ENCODE results near the gene SPACDR. TPM values are rescaled to one million over a fixed set of nuclear protein-coding genes. Genes with fewer than 3 reads are reported as not detected.
"Not testable (repeated sequence)": the region's sequence is repeated elsewhere in the genome, so short reads cannot be mapped to it uniquely, and the experiment has no call there.

SPACDR gene
- total RNA-seq, 1 experiment from 2014 or later, result 1.5 TPM

GRCh38 chr7:100443096-100443840 is 20.8 kb downstream of the SPACDR start:
- CTCF ChIA-PET, result interaction anchor here (0.6 kb wide), 2 partner anchors 14 to 127 kb away, joined by 4 to 6 read pairs; no protein-coding TSS in a partner anchor

DNA sequence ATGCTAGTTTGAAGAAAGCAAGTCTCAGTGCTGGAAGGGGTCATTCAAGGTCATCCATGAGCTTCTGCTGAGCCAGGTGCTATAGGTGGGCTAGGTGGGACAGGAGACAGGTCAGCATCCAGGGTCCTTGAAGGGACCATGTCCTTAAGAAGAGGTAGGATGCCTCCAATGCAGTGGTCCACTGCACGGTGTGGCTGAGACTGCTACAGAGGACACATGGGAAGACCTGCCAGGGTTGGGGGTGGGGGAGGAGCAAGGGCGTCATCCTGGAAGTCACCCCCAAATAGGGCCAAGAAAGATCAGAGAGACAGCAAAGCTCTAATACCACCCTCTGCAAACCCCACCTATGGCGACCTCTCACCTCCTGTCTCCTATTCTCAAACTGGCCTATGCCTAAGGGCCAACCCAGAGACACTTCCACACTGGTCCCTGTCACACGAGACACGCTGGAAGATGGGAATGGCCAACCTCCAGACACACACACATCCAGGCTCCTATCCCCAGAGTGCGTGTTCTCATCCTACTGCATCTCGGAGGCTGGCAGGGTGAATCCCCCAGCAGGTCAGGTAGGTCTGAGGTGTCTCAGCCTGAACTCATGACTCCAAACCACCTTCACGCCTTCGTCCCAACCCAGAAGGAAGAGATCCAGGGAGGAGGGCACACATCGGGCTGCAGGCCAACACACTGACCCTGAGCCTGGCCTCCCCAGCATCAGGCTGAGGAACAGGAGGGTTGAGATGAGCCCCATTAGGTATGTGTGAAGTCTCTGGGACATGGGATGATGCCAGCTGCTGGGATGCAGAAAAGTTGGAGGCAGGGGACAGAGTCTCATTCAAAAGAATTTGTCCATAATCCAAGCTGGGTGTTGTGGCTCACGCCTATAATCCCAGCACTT is 22.2 kb downstream of the SPACDR start:
- intact Hi-C loops (cut with micrococcal nuclease; ENCODE audit: unreplicated experiment), result no loop called here
- in situ Hi-C loops (cut with HindIII; ENCODE audit: low pct_unique_long_range_greater_than_20kb, low sequenced_read_pairs), result no loop called here
- no peaks in the 10 kb centered on the region for H3K27me3 ChIP-seq (ENCODE audit: control insufficient read depth, insufficient read depth, low read length)
- no peak for TF ChIP-seq SIN3A (IDR thresholded peaks at IDR 0.05; ENCODE audit: borderline replicate concordance, insufficient read depth, low read depth, low read length)
- no peak overlapping the region for H3K27ac ChIP-seq (ENCODE audit: low read length)
- no peaks in the 10 kb centered on the region for H3K36me3 ChIP-seq (ENCODE audit: control insufficient read depth, insufficient read depth, low read length)
- no peak for DNase-seq (ENCODE audit: low read depth, low spot score)
- H3K4me3 ChIP-seq (ENCODE audit: low read depth in 2 of 2, low read length in 2 of 2), result no peak overlapping the region
- ChIA-PET CTCF (no interaction called here), POLR2A (interaction anchor here (0.7 kb wide), 1 partner anchor 685 kb away, joined by 6 read pairs; the partner anchor contains the start of gene SERPINE1)
- no peaks in the 10 kb centered on the region for H3K9me3 ChIP-seq (ENCODE audit: control insufficient read depth, insufficient read depth, low read depth, low read length)
- BruUV-seq (replicated peaks), result no TSS peak
- H3K4me1 ChIP-seq (ENCODE audit: control insufficient read depth, insufficient read depth, low read length), result peaks cover 3% of the 10 kb centered on the region; the same call in 1 of the 2 replicates
- ATAC-seq, result no peak

More at GRCh38 chr7:100443096-100443840, 20.8 kb downstream of the SPACDR start:
- no peaks in the 10 kb centered on the region for H3K27me3 ChIP-seq (ENCODE audit: control insufficient read depth, insufficient read depth, low read length)
- no peaks in the 10 kb centered on the region for H3K4me1 ChIP-seq (ENCODE audit: control insufficient read depth, insufficient read depth, low read length)
- POLR2A ChIA-PET, result no interaction called here
- H3K4me3 ChIP-seq (ENCODE audit: low read depth in 2 of 2, low read length in 2 of 2), result no peak overlapping the region
- ATAC-seq (no peak), DNase-seq (ENCODE audit: low read depth, low spot score) (no peak)
- no TSS peak for BruUV-seq (replicated peaks)
- H3K9me3 ChIP-seq (ENCODE audit: control insufficient read depth, insufficient read depth, low read depth, low read length), result no peaks in the 10 kb centered on the region
- H3K36me3 ChIP-seq (ENCODE audit: control insufficient read depth, insufficient read depth, low read length), result no peaks in the 10 kb centered on the region
- intact Hi-C loops (cut with micrococcal nuclease; ENCODE audit: unreplicated experiment) (no loop called here), in situ Hi-C loops (cut with HindIII; ENCODE audit: low pct_unique_long_range_greater_than_20kb, low sequenced_read_pairs) (no loop called here)
- H3K27ac ChIP-seq (ENCODE audit: low read length), result no peak overlapping the region
- TF ChIP-seq TCF7L2 (IDR thresholded peaks at IDR 0.05; ENCODE audit: low read depth, low read length), result no peak
- TF ChIP-seq, protein P1, sequence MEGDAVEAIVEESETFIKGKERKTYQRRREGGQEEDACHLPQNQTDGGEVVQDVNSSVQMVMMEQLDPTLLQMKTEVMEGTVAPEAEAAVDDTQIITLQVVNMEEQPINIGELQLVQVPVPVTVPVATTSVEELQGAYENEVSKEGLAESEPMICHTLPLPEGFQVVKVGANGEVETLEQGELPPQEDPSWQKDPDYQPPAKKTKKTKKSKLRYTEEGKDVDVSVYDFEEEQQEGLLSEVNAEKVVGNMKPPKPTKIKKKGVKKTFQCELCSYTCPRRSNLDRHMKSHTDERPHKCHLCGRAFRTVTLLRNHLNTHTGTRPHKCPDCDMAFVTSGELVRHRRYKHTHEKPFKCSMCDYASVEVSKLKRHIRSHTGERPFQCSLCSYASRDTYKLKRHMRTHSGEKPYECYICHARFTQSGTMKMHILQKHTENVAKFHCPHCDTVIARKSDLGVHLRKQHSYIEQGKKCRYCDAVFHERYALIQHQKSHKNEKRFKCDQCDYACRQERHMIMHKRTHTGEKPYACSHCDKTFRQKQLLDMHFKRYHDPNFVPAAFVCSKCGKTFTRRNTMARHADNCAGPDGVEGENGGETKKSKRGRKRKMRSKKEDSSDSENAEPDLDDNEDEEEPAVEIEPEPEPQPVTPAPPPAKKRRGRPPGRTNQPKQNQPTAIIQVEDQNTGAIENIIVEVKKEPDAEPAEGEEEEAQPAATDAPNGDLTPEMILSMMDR (IDR thresholded peaks at IDR 0.05), result no peak
- TF ChIP-seq, protein P2, sequence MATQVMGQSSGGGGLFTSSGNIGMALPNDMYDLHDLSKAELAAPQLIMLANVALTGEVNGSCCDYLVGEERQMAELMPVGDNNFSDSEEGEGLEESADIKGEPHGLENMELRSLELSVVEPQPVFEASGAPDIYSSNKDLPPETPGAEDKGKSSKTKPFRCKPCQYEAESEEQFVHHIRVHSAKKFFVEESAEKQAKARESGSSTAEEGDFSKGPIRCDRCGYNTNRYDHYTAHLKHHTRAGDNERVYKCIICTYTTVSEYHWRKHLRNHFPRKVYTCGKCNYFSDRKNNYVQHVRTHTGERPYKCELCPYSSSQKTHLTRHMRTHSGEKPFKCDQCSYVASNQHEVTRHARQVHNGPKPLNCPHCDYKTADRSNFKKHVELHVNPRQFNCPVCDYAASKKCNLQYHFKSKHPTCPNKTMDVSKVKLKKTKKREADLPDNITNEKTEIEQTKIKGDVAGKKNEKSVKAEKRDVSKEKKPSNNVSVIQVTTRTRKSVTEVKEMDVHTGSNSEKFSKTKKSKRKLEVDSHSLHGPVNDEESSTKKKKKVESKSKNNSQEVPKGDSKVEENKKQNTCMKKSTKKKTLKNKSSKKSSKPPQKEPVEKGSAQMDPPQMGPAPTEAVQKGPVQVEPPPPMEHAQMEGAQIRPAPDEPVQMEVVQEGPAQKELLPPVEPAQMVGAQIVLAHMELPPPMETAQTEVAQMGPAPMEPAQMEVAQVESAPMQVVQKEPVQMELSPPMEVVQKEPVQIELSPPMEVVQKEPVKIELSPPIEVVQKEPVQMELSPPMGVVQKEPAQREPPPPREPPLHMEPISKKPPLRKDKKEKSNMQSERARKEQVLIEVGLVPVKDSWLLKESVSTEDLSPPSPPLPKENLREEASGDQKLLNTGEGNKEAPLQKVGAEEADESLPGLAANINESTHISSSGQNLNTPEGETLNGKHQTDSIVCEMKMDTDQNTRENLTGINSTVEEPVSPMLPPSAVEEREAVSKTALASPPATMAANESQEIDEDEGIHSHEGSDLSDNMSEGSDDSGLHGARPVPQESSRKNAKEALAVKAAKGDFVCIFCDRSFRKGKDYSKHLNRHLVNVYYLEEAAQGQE (IDR thresholded peaks at IDR 0.05; ENCODE audit: insufficient read depth in 1 of 2, low read depth in 2 of 2, low read length in 1 of 2), result no peak
- no peak for TF ChIP-seq POLR2AphosphoS5 (IDR thresholded peaks at IDR 0.05; ENCODE audit: low read depth, low read length)
- TF ChIP-seq SIN3A (IDR thresholded peaks at IDR 0.05; ENCODE audit: borderline replicate concordance, insufficient read depth, low read depth, low read length), result no peak

- H3K4me3 ChIP-seq (ENCODE audit: low read depth in 2 of 2, low read length in 2 of 2); ATAC-seq; H3K36me3 ChIP-seq (ENCODE audit: control insufficient read depth, insufficient read depth, low read length); H3K27me3 ChIP-seq (ENCODE audit: control insufficient read depth, insufficient read depth, low read length); H3K9me3 ChIP-seq (ENCODE audit: control insufficient read depth, insufficient read depth, low read depth, low read length); H3K4me1 ChIP-seq (ENCODE audit: control insufficient read depth, insufficient read depth, low read length); DNase-seq (ENCODE audit: low read depth, low spot score); in situ Hi-C loops (cut with HindIII; ENCODE audit: low pct_unique_long_range_greater_than_20kb, low sequenced_read_pairs); BruUV-seq (replicated peaks); H3K27ac ChIP-seq (ENCODE audit: low read length); CTCF ChIA-PET; intact Hi-C loops (cut with micrococcal nuclease; ENCODE audit: unreplicated experiment); POLR2A ChIA-PET: not testable (repeated sequence)
Measured at GRCh38 chr7:100439244-100439643, 24.8 kb downstream of the SPACDR start.

- H3K4me3 ChIP-seq (ENCODE audit: low read depth in 2 of 2, low read length in 2 of 2); CTCF ChIA-PET; H3K27me3 ChIP-seq (ENCODE audit: control insufficient read depth, insufficient read depth, low read length); DNase-seq (ENCODE audit: low read depth, low spot score); H3K27ac ChIP-seq (ENCODE audit: low read length); H3K36me3 ChIP-seq (ENCODE audit: control insufficient read depth, insufficient read depth, low read length); intact Hi-C loops (cut with micrococcal nuclease; ENCODE audit: unreplicated experiment); H3K9me3 ChIP-seq (ENCODE audit: control insufficient read depth, insufficient read depth, low read depth, low read length); ATAC-seq; BruUV-seq (replicated peaks); in situ Hi-C loops (cut with HindIII; ENCODE audit: low pct_unique_long_range_greater_than_20kb, low sequenced_read_pairs): not testable (repeated sequence)
- POLR2A ChIA-PET, result interaction anchor here (0.6 kb wide), 2 partner anchors 57 to 121 kb away, joined by 8 to 12 read pairs; no protein-coding TSS in a partner anchor
- H3K4me1 ChIP-seq (ENCODE audit: control insufficient read depth, insufficient read depth, low read length), result peaks cover 13% of the 10 kb centered on the region
Measured at GRCh38 chr7:100438731-100439130, 25.3 kb downstream of the SPACDR start.

Data from Panc1 (cell line).